NCI-H1436 treated with DMSO at 0.1 percent for 48 hours (cell line): ENCODE results near the gene NUDCD2.
"Not testable (repeated sequence)": the region's sequence is repeated elsewhere in the genome, so short reads cannot be mapped to it uniquely, and the experiment has no call there.

Experiments
- DNase-seq: peaks from one replicate; lab custom pipeline; 2025; lab: John Stamatoyannopoulos, UW

The NUDCD2 gene

DNA sequence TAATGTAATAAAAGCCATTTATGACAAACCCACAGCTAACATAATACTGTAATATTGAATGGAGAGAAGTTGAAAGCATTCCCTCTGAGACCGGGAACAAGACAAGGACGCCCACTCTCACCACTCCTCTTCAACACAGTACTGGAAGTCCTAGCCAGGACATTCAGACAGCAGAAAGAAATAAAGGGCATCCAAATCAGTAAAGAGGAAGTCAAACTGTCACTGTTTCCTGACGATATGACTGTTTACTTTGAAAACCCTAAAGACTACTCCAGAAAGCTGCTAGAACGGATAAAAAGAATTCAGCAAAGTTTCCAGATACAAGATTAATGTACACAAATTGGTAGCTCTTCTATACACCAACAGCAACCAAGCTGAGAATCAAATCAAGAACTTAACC, 33.8 kb downstream of the NUDCD2 start:
- DNase-seq: not testable (repeated sequence)

DNA sequence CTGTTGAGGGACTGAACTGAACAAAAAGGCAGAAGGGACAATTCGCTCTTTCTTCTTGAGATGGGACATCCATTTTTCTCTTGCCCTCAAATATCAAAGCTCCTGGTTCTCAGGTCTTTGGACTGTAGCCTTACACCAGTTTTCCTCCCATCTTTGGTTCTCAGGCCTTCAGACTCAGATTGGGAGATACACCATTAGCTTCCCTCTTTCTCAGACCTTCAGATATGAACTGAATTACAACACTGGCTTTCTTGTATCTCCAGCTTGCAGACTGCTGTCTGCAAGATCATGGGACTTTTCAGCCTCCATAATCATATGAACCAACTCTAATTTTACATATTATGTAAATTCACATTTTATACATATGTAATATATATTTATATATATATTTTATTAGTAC, 35.1 kb downstream of the NUDCD2 start:
- DNase-seq: no peak

DNA sequence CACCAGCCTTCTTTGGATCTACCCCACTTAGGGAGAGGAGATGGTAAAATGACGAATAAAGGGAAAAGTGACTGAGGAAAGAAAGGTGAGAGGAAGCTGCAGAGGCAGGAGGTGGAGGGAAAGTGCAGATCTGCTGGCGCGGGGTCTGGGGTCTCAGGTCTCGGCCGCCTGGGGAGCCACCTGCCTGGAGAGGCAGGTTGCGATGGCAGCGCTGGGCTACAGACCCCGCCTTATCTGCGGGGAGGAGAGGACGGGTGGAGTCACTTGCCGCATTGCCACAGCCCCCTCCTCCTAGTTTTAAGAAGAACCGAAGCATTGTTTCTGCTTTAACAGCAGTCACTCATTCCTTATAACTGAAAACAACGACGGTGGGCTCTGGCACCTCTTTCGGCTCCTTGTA, 44.2 kb downstream of the NUDCD2 start:
- DNase-seq: not testable (repeated sequence)

DNA sequence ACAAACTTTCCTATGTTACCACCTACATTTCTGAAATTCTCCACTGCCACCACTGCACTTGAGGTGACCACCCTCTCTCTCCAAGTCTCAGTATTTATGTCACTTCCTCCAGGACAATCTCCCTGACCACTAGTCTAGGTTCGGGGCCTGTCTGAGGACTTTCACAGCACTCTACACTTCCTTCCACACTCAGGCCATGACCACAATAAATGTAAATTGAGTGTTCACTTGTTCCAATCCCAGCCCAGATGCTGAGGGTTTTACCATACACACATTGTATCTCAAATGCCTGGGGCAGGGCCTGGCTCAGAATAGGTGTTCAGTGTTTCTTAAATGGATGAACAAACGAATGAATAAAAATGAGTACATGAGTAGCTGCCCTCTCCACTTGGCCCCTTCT, 49.4 kb downstream of the NUDCD2 start:
- DNase-seq: no peak

DNA sequence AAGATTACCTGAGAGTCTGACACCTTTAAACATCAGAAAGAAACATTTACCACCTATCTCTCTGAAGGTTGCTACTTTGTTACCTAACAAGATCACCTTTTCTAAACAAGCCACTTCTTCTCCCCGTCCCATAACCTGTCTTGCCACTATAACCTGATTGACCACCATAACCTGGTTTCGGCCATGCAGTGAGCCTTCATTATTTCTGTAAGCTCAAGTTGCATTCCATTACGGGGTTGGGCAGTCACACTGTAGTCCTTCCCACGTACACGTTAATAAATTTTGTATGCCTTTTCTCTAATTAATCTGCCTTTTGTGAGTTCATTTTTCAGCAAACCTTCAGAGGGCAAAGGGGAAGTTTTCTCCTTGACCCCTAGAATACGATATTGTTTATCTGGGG, 50.5 kb downstream of the NUDCD2 start:
- no peak for DNase-seq

DNA sequence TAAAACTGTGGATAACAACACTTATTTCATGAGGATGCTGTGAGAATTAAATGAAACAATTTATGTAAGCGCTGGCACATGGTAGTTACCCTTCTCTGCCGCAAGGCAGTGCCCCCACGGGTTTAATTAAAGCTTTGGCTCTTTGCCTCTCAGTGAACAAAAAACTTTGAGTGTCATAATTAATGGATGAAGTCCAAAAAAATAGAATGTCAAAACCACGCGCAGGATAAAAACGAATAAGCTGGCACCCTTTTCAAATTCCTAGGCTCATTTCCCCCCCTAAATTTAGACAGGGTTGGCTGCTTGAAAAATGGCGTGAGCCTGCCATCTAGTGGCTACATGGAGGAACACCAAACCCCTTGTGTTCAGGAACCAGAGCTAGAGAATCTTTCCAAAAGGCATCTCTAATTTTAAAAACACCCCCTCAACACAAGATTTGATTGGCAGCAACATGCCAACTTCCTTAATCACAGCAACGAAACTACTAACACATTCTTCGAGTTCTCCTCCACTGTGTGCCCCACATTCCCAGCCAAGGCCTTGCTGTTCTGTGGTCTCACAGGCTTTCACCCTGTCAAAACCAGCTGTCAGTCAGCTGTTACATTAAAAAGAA, 51.5 kb downstream of the NUDCD2 start:
- DNase-seq: peak; percentile 3

DNA sequence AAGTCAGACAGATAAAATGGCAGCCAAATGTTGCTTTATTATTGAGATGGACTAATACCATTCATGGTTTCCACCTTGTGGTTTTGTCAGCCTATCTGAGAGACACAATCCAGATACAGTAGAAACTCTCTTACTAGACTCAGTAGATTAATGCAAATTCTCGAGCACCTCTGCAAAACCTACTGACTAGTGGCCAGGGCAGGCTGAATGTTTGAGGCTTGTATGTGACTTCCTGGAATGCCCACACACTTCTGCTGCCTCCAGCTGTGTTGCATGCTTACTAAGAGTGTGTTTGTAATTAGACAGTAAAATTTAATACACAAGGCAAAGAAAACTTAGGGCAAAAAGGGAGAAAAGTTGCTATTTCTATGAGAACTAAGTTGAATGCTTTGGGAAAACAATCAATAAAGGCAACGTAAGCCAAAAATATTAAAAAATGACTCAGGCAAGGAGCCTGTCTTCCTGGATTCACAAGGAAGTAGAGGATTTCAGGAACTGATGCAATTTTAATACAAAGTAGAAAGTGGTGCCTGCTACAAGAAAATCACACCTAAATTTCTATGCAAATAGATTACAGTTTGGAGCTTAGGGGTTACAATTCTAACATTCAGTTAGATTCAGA, 52.8 kb downstream of the NUDCD2 start:
- DNase-seq: no peak

DNA sequence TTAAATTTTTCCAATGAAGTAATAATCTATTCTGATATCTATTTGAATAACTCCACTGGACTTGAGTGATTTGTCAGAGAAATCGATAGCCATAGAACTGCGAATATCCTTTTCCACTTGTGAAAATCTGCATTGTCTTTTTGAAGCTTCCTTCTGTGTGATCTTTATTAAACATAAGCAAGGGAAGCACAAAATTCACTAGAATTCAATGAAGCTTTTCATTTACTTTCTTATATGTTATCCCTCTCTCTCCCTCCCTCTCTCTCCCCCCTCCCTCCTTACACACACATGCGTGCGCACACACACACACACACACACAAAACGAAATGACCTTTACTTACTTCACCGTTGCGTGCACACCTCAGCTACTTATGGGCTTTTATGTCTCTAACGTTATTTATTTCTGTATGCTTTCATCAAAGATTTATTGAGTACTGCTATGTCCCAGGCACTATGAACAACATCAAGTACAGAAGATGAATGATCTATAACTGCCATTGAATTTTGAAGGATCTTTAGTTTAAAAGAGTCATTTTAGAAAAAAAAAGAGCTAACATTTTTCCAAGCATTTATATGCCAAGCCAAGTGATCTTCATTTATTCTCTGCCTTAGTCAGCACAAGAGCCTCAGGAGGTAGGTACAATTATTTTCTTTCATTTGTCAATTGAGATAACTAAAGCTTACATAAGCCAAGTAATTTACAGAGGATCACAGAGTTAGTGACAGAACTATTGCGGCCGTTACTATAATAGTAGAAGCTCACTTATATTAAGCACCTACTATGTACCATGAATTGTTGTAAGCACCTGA, 55.3 kb downstream of the NUDCD2 start:
- DNase-seq: no peak

DNA sequence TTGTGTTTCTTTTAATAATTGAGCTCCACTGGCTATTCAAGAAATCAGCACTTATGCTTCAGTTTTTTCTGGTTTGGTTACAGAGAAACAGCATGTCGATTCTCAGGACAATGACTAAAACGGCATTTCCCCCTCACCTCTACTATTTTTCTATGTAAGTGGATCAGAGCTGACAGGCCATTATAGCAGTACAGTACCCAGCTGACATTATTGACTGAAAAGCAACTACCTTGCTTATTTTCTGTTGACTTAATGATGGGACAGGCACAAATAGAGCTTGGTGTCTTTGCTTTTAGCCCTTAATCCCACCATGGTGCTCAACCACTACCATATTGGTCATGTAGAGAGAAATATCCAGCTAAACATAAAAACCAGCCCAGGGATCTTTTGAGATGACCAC, 57.9 kb downstream of the NUDCD2 start:
- no peak for DNase-seq

DNA sequence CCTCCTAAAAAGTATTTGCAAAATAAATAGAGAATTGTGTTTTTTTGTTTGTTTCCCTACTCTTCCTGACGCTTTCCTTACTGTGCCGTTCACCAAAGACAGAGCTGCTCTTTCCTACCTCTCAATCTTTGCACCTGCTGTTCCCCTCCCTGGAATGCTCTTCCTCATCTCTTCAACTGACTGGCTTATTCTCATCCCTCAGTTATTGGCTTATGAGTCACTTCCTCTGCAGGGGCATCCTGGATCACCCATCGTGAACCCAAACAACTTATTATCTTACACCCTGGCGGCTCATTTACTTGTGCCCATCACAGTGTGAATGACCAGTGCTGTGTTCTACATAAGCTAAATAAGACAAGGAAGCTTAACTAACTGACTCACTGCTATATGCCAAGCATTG, 58.6 kb downstream of the NUDCD2 start:
- DNase-seq: no peak

DNA sequence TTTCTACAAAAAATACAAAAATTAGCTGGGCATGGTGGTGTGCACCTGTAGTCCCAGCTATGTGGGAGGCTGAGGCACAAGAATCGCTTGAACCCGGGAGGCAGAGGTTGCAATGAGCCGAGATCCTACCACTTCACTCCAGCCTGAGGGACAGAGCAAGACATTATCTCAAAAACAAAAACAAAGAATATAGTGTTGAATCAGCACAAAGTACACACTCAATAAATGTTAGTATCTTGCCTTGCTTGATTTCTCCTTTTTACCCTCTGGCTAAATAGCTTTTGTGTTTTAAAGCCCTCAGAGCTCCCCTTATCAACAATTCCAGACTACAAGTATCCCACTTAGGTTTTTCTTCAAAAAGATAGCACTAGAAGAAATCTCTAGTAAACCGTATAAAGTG, 60.0 kb downstream of the NUDCD2 start:
- DNase-seq: no peak

DNA sequence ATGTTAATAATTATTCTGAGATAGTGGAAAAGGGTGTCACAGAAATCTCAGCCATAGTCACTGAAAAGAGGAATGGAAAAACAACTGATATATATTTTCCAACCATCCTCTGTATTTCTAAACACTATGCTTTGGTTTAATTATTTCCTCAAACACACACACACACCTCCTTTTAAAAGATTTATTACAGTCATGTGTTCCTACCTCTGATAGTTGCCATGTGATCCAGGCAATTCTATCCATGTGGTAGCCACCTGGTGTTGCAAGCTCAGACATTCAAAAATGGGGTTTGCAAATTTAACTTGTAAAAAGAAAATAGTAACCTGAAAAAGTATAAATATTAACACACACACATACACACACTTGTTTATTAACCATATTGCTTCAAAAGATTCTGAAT, 62.5 kb downstream of the NUDCD2 start:
- DNase-seq: no peak

DNA sequence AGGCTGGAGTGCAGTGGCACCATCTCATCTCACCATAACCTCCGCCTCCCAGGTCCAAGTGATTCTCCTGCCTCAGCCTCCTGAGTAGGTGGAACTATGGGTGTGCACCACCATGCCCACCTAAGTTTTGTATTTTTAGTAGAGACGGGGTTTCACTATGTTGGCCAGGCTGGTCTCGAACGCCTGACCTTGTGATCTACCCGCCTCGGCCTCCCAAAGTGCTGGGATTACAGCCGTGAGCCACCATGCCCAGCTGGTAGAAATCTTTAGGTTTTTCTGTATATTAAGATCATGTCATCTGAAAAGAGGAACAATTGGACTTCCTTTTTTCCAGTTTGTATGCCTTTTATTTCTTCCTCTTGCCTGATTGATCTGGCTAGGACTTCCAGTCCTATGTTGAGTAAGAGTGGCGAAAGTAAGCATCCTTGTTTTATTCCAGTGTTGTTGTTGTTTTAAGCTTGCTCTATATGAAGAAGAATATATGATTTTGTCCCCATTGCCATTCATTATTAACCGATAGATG, 63.0 kb downstream of the NUDCD2 start:
- DNase-seq: not testable (repeated sequence)
